Ovary (tissue), 3 donors: ENCODE data around the gene CA5B.

Source experiments
- EP300 ChIP-seq: sonication (generic); formaldehyde crosslinking; IDR thresholded peaks from one replicate; pipeline ENCODE4 v1.6.1; 2017; ENCODE audit warnings: antibody characterized with exemption
- TF ChIP-seq, protein P1 (sequence below), 3 donors: fragments of 450-650 bp in 2 of 3; fragments of 200-600 bp in 1 of 3; IDR thresholded peaks; one replicate each; pipeline versions ENCODE4 v1.5.1 to v1.8.0; 2016 to 2022; ENCODE audit warnings: antibody characterized with exemption in 3 of 3, mild to moderate bottlenecking in 1 of 3
- donor health status: DM: no; HTN: no; CAD: no.

DNA sequence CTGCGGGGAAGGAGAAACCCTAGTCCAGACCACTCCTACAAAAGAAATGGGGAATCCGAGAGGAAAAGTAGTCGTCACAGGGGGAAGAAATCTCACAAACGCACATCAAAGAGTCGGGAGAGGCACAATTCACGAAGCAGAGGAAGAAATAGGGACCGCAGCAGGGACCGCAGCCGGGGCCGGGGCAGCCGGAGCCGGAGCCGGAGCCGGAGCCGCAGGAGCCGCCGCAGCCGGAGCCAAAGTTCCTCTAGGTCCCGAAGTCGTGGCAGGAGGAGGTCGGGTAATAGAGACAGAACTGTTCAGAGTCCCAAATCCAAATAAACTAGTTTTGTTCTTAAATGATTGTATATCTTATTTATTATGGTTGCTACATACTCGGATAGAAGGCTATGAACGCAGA, 84.9 kb downstream of the CA5B start:
- no peak for TF ChIP-seq EP300
- TF ChIP-seq, protein P1, sequence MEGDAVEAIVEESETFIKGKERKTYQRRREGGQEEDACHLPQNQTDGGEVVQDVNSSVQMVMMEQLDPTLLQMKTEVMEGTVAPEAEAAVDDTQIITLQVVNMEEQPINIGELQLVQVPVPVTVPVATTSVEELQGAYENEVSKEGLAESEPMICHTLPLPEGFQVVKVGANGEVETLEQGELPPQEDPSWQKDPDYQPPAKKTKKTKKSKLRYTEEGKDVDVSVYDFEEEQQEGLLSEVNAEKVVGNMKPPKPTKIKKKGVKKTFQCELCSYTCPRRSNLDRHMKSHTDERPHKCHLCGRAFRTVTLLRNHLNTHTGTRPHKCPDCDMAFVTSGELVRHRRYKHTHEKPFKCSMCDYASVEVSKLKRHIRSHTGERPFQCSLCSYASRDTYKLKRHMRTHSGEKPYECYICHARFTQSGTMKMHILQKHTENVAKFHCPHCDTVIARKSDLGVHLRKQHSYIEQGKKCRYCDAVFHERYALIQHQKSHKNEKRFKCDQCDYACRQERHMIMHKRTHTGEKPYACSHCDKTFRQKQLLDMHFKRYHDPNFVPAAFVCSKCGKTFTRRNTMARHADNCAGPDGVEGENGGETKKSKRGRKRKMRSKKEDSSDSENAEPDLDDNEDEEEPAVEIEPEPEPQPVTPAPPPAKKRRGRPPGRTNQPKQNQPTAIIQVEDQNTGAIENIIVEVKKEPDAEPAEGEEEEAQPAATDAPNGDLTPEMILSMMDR (IDR thresholded peaks at IDR 0.05) = no peak
